Measurements from ENCODE around the gene CYTH1. TPM values are rescaled to one million over a fixed set of nuclear protein-coding genes. Genes with fewer than 3 reads are reported as not detected.

CYTH1 gene
- total RNA-seq, 1 experiment from 2014 or later: 34.3 TPM

GRCh38 chr17:78667091-78667490 is 115.0 kb downstream of the CYTH1 start:
- RAD21 ChIA-PET (ENCODE audit: low non-redundant PET in 1 of 2, low total read pairs in 2 of 2, uncharacterized antibody in 2 of 2, unreplicated experiment in 2 of 2): no interaction called here
- intact Hi-C loops (cut with micrococcal nuclease): no loop called here

More at GRCh38 chr17:78667091-78667490, 115.0 kb downstream of the CYTH1 start:
- ChIA-PET CTCF (no interaction called here), POLR2A (no interaction called here)
- Histone ChIP-seq H3K9ac (ENCODE audit: low read length) (no peak overlapping the region), H3K4me3 (replicated peaks in 1 of 2; ENCODE audit: low read depth in 1 of 2, low read length in 2 of 2) (no peak overlapping the region), H4K20me1 (ENCODE audit: insufficient read depth) (no peaks in the 10 kb centered on the region), H3K27ac (ENCODE audit: low read depth, low read length) (no peak overlapping the region), H2AFZ (ENCODE audit: low read depth, low read length, poor library complexity, severe bottlenecking) (no peak overlapping the region), H3K27me3 (ENCODE audit: insufficient read depth, low read length) (no peaks in the 10 kb centered on the region), H3K79me2 (ENCODE audit: insufficient read depth, low read length) (no peaks in the 10 kb centered on the region), H3K36me3 (ENCODE audit: control insufficient read depth in 1 of 2, insufficient read depth in 2 of 2, low read length in 2 of 2) (no peaks in the 10 kb centered on the region), H3K4me1 (ENCODE audit: control insufficient read depth in 1 of 2, insufficient read depth in 2 of 2, low read length in 2 of 2) (no peaks in the 10 kb centered on the region), H3K4me2 (ENCODE audit: low read length) (no peak overlapping the region), H3K9me2 (ENCODE audit: insufficient read depth) (no peaks in the 10 kb centered on the region), H3K9me3 (ENCODE audit: control insufficient read depth in 1 of 2, insufficient read depth in 1 of 2, low read depth in 1 of 2, low read length in 2 of 2) (no peaks in the 10 kb centered on the region)
- BruUV-seq (replicated peaks): no TSS peak
- DNase-seq (ENCODE audit: low read depth, low spot score): no peak
- TF ChIP-seq REST (IDR thresholded peaks at IDR 0.05; ENCODE audit: low read depth) (no peak), SIN3A (IDR thresholded peaks at IDR 0.05; ENCODE audit: low read depth) (no peak), RAD21 (IDR thresholded peaks at IDR 0.05; ENCODE audit: low read depth) (no peak), ELF1 (IDR thresholded peaks at IDR 0.05; ENCODE audit: borderline replicate concordance, low read depth) (no peak), CEBPB (IDR thresholded peaks at IDR 0.05; ENCODE audit: low read depth) (no peak), TCF7L2 (IDR thresholded peaks at IDR 0.05; ENCODE audit: borderline replicate concordance, extremely low read depth, insufficient read depth, insufficient read length) (no peak), JUND (IDR thresholded peaks at IDR 0.05) (no peak), ZFX (IDR thresholded peaks at IDR 0.05) (no peak)
- TF ChIP-seq, protein P1, sequence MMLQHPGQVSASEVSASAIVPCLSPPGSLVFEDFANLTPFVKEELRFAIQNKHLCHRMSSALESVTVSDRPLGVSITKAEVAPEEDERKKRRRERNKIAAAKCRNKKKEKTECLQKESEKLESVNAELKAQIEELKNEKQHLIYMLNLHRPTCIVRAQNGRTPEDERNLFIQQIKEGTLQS (IDR thresholded peaks at IDR 0.05): no peak
- TF ChIP-seq, protein P2, sequence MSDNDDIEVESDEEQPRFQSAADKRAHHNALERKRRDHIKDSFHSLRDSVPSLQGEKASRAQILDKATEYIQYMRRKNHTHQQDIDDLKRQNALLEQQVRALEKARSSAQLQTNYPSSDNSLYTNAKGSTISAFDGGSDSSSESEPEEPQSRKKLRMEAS (IDR thresholded peaks at IDR 0.05): no peak
- TF ChIP-seq, protein P3, sequence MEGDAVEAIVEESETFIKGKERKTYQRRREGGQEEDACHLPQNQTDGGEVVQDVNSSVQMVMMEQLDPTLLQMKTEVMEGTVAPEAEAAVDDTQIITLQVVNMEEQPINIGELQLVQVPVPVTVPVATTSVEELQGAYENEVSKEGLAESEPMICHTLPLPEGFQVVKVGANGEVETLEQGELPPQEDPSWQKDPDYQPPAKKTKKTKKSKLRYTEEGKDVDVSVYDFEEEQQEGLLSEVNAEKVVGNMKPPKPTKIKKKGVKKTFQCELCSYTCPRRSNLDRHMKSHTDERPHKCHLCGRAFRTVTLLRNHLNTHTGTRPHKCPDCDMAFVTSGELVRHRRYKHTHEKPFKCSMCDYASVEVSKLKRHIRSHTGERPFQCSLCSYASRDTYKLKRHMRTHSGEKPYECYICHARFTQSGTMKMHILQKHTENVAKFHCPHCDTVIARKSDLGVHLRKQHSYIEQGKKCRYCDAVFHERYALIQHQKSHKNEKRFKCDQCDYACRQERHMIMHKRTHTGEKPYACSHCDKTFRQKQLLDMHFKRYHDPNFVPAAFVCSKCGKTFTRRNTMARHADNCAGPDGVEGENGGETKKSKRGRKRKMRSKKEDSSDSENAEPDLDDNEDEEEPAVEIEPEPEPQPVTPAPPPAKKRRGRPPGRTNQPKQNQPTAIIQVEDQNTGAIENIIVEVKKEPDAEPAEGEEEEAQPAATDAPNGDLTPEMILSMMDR (IDR thresholded peaks at IDR 0.05 in 2 of 3, conservative IDR thresholded peaks at IDR 0.05 in 1 of 3; ENCODE audit: borderline replicate concordance in 1 of 3, insufficient read depth in 1 of 3, low read depth in 2 of 3, low read length in 2 of 3): no peak
- TF ChIP-seq, protein P4, sequence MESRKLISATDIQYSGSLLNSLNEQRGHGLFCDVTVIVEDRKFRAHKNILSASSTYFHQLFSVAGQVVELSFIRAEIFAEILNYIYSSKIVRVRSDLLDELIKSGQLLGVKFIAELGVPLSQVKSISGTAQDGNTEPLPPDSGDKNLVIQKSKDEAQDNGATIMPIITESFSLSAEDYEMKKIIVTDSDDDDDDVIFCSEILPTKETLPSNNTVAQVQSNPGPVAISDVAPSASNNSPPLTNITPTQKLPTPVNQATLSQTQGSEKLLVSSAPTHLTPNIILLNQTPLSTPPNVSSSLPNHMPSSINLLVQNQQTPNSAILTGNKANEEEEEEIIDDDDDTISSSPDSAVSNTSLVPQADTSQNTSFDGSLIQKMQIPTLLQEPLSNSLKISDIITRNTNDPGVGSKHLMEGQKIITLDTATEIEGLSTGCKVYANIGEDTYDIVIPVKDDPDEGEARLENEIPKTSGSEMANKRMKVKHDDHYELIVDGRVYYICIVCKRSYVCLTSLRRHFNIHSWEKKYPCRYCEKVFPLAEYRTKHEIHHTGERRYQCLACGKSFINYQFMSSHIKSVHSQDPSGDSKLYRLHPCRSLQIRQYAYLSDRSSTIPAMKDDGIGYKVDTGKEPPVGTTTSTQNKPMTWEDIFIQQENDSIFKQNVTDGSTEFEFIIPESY (IDR thresholded peaks at IDR 0.05; ENCODE audit: extremely low read depth, insufficient replicate concordance, low read length): no peak
- no peak for ATAC-seq

Data from HCT116 (cell line).